GM19467 (cell line): ENCODE results near the gene CD160.
"Not testable (repeated sequence)": the region's sequence is repeated elsewhere in the genome, so short reads cannot be mapped to it uniquely, and the experiment has no call there.

Experiments used
- ATAC-seq: cut with Tn5 transposase; IDR thresholded peaks from one replicate; pipeline ENCODE4 v1.9.1; 2021; ENCODE audit warnings: mild to moderate bottlenecking, moderate library complexity; ENCODE audit not compliant: unreplicated experiment

The CD160 gene

GRCh38 chr1:145719230-145720079, at the start of gene CD160:
CD160 (plus strand) TSS chr1:145719499; CDS start chr1:145728328, 8,829 bp downstream.
- ATAC-seq: no peak

- ATAC-seq: not testable (repeated sequence)
Measured at GRCh38 chr1:145670995-145671745, 48.1 kb upstream of the CD160 start.

GRCh38 chr1:145673217-145673616, 46.1 kb upstream of the CD160 start:
- not testable (repeated sequence) for ATAC-seq

- ATAC-seq: not testable (repeated sequence)
Measured at GRCh38 chr1:145684858-145685257, 34.4 kb upstream of the CD160 start.

GRCh38 chr1:145686078-145686477, 33.2 kb upstream of the CD160 start:
- not testable (repeated sequence) for ATAC-seq

GRCh38 chr1:145688328-145688727, 31.0 kb upstream of the CD160 start:
- ATAC-seq: no peak

GRCh38 chr1:145688924-145689323, 30.4 kb upstream of the CD160 start:
- ATAC-seq: no peak

GRCh38 chr1:145689922-145690321, 29.4 kb upstream of the CD160 start:
- ATAC-seq: no peak

GRCh38 chr1:145690587-145691558, 28.4 kb upstream of the CD160 start:
- peak; percentile 48 for ATAC-seq

GRCh38 chr1:145692785-145693443, 26.4 kb upstream of the CD160 start:
- ATAC-seq: no peak

GRCh38 chr1:145695821-145696629, 23.3 kb upstream of the CD160 start:
- ATAC-seq: no peak

- ATAC-seq: no peak
Measured at GRCh38 chr1:145696630-145696960, 22.7 kb upstream of the CD160 start.

GRCh38 chr1:145701306-145701862, 17.9 kb upstream of the CD160 start:
- no peak for ATAC-seq

- ATAC-seq: no peak
Measured at GRCh38 chr1:145702052-145702451, 17.2 kb upstream of the CD160 start.

- no peak for ATAC-seq
Measured at GRCh38 chr1:145702826-145703225, 16.5 kb upstream of the CD160 start.

GRCh38 chr1:145705622-145706021, 13.7 kb upstream of the CD160 start:
- no peak for ATAC-seq

- ATAC-seq: no peak
Measured at GRCh38 chr1:145706086-145706664, 13.1 kb upstream of the CD160 start.

- no peak for ATAC-seq
Measured at GRCh38 chr1:145707183-145707867, 12.0 kb upstream of the CD160 start, which contains the start of gene PDZK1. PDZK1 (minus strand) TSS chr1:145707368; CDS start chr1:145688021, 19,347 bp downstream.
